ENCODE data around the gene BAIAP2L1. TPM values are rescaled to one million over a fixed set of nuclear protein-coding genes. Genes with fewer than 3 reads are reported as not detected.
"Not testable (repeated sequence)": the region's sequence is repeated elsewhere in the genome, so short reads cannot be mapped to it uniquely, and the experiment has no call there.

The BAIAP2L1 gene
- total RNA-seq, 1 experiment from 2014 or later = 63.8 TPM

DNA sequence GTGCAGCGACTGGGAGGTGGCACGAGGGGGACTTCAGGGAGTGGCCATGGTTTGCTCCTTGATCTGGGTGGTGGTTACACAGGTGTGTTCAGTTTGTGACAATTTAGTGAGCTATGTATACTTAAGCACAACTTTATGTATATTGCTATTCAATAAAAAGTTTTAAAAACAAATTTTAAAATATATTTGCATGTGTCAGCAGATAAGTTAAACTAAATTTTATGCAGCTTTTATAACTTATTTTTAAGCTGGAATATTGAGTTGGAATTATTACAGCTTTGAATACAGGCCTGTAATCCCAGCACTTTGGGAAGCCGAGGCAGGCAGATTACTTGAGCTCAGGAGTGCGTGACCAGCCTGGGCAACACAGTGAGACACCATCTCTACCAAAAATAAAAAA is 5.4 kb downstream of the BAIAP2L1 start:
- H3K27me3 Mint-ChIP-seq (ENCODE audit: unreplicated experiment) = no peaks in the 10 kb centered on the region
- no peaks in the 10 kb centered on the region for H3K9me3 Mint-ChIP-seq (ENCODE audit: low read depth, unreplicated experiment)
- peaks cover 40% of the 10 kb centered on the region for H3K36me3 Mint-ChIP-seq (ENCODE audit: insufficient read depth, unreplicated experiment)
- H3K27ac Mint-ChIP-seq (ENCODE audit: unreplicated experiment) = no peak overlapping the region
- CTCF ChIA-PET = interaction anchor here (0.7 to 0.8 kb wide), 2 partner anchors 12 to 420 kb away, joined by 3 to 4 read pairs; no protein-coding TSS in a partner anchor
- BruUV-seq (replicated peaks) = no TSS peak
- H3K4me3 Mint-ChIP-seq (ENCODE audit: low read depth, unreplicated experiment) = no peak overlapping the region
- H3K4me1 Mint-ChIP-seq (ENCODE audit: low read depth, unreplicated experiment) = peaks cover 16% of the 10 kb centered on the region
- intact Hi-C loops (cut with micrococcal nuclease; ENCODE audit: unreplicated experiment) = loop anchor here (5.0 kb wide), 1 partner anchor 33 kb away; no protein-coding TSS in a partner anchor
- TF ChIP-seq, protein P1, sequence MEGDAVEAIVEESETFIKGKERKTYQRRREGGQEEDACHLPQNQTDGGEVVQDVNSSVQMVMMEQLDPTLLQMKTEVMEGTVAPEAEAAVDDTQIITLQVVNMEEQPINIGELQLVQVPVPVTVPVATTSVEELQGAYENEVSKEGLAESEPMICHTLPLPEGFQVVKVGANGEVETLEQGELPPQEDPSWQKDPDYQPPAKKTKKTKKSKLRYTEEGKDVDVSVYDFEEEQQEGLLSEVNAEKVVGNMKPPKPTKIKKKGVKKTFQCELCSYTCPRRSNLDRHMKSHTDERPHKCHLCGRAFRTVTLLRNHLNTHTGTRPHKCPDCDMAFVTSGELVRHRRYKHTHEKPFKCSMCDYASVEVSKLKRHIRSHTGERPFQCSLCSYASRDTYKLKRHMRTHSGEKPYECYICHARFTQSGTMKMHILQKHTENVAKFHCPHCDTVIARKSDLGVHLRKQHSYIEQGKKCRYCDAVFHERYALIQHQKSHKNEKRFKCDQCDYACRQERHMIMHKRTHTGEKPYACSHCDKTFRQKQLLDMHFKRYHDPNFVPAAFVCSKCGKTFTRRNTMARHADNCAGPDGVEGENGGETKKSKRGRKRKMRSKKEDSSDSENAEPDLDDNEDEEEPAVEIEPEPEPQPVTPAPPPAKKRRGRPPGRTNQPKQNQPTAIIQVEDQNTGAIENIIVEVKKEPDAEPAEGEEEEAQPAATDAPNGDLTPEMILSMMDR (IDR thresholded peaks at IDR 0.05; ENCODE audit: unreplicated experiment) = no peak
- DNase-seq = no peak

DNA sequence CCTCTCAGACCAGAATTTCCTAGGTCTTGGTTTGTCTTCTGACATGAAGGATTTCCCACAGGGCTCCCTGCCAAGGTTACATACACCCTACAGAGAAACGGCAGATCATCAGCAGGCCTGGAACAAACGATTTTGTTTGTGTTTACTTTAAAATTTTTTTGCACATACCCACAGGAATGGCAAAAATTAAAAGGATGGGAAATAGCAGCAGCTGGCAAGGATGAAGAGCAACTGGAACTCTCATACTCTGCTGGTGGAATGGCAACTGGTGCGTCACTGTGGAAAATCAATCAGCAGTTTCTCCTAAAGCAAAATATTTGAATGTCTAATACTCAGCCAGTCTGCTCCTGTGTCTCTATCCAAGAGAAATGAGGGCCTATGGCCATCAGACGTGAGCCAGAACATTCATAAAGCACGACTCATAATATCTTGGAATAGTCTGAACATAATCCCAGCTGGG is 6.5 kb downstream of the BAIAP2L1 start:
- Mint-ChIP-seq H3K36me3 (ENCODE audit: insufficient read depth, unreplicated experiment) (peaks cover 29% of the 10 kb centered on the region), H3K9me3 (ENCODE audit: low read depth, unreplicated experiment) (no peaks in the 10 kb centered on the region), H3K27ac (ENCODE audit: unreplicated experiment) (no peak overlapping the region), H3K27me3 (ENCODE audit: unreplicated experiment) (no peaks in the 10 kb centered on the region), H3K4me1 (ENCODE audit: low read depth, unreplicated experiment) (peaks cover 16% of the 10 kb centered on the region), H3K4me3 (ENCODE audit: low read depth, unreplicated experiment) (no peak overlapping the region)
- TF ChIP-seq, protein P1 (IDR thresholded peaks at IDR 0.05; ENCODE audit: unreplicated experiment) = no peak
- no peak for DNase-seq
- BruUV-seq (replicated peaks) = no TSS peak
- CTCF ChIA-PET = no interaction called here
- intact Hi-C loops (cut with micrococcal nuclease; ENCODE audit: unreplicated experiment) = no loop called here

DNA sequence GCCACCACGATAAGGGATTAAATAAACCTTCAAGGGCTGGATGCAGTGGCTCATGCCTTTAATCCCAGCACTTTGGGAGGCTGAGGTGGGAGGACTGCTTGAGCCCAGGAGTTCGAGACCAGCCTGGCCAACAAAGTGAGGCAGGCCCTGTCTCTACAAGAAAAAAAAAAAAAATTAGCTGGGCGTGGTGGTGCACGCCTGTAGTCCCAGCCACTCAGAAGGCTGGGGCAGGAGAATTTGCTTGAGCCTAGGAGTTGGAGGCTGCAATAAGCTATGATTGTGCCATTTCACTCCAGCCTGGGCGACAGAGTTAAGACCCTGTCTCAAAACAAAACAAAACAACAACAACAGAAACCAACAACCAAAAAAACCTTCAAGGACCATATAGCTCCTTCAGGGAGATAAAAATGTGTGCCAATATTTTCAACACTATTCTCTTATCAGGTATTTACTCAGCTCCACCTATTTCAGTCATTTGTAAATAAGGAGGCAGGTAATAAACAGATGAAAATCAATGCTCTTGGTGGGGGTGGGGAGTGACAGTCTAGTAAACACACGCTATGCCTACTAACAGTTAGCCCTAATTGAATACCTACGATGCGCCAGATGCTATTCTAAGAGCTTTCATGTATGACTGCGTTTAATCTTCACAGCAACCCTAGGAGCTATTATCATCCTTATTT is 13.2 kb downstream of the BAIAP2L1 start:
- no peaks in the 10 kb centered on the region for H3K4me1 Mint-ChIP-seq (ENCODE audit: low read depth, unreplicated experiment)
- peaks cover 17% of the 10 kb centered on the region for H3K36me3 Mint-ChIP-seq (ENCODE audit: insufficient read depth, unreplicated experiment)
- no TSS peak for BruUV-seq (replicated peaks)
- DNase-seq = no peak
- no peaks in the 10 kb centered on the region for H3K9me3 Mint-ChIP-seq (ENCODE audit: low read depth, unreplicated experiment)
- H3K4me3 Mint-ChIP-seq (ENCODE audit: low read depth, unreplicated experiment) = no peak overlapping the region
- CTCF ChIA-PET = interaction anchor here (0.6 to 0.8 kb wide), 4 partner anchors 14 to 598 kb away, joined by 3 to 5 read pairs (median 4); partner anchors contain the start of gene BAIAP2L1
- TF ChIP-seq, protein P1 (IDR thresholded peaks at IDR 0.05; ENCODE audit: unreplicated experiment) = no peak
- H3K27me3 Mint-ChIP-seq (ENCODE audit: unreplicated experiment) = no peaks in the 10 kb centered on the region
- intact Hi-C loops (cut with micrococcal nuclease; ENCODE audit: unreplicated experiment) = no loop called here
- H3K27ac Mint-ChIP-seq (ENCODE audit: unreplicated experiment) = no peak overlapping the region

DNA sequence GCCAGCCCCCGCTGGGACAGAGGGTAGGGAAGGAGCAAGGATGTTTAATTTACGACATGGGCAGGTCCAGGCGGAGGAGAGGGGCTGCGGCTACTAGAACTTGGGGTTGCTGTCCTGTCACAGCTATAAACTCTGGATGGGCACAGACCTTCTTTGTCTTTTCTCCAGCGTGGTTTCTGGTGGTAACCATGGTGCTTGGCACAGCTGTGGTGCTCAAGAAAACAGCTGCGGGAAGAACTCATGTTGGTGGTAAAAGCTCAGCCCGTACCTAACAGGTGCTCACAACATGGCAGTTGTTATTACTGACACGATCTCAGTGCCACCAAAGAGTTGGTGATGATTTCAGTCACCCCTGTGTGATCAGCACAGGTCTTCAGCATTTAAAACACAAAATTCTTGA is 13.8 kb downstream of the BAIAP2L1 start:
- H3K4me3 Mint-ChIP-seq (ENCODE audit: low read depth, unreplicated experiment) = no peak overlapping the region
- intact Hi-C loops (cut with micrococcal nuclease; ENCODE audit: unreplicated experiment) = no loop called here
- TF ChIP-seq, protein P1 (IDR thresholded peaks at IDR 0.05; ENCODE audit: unreplicated experiment) = no peak
- no TSS peak for BruUV-seq (replicated peaks)
- H3K4me1 Mint-ChIP-seq (ENCODE audit: low read depth, unreplicated experiment) = no peaks in the 10 kb centered on the region
- H3K36me3 Mint-ChIP-seq (ENCODE audit: insufficient read depth, unreplicated experiment) = peaks cover 17% of the 10 kb centered on the region
- H3K27me3 Mint-ChIP-seq (ENCODE audit: unreplicated experiment) = no peaks in the 10 kb centered on the region
- no peak overlapping the region for H3K27ac Mint-ChIP-seq (ENCODE audit: unreplicated experiment)
- no peaks in the 10 kb centered on the region for H3K9me3 Mint-ChIP-seq (ENCODE audit: low read depth, unreplicated experiment)
- DNase-seq = no peak
- CTCF ChIA-PET = no interaction called here

DNA sequence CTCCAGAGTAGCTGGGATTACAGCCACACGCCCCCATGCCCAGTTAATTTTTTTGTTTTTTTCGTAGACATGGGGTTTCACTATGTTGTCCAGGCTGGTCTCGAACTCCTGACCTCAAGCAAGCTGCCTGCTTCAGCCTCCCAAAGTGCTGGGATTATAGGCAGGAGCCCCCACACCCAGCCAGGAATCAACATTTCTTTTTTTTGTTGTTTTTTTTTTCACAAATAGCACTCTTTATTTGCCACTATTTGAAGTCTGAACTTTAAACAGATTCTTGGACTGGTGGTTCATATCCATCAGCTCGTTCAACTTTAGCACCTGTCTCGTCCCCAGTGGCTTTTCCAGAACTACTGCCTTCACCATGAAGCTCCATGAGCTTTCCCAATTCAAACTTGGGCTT is 15.4 kb downstream of the BAIAP2L1 start:
- not testable (repeated sequence) for H3K4me3 Mint-ChIP-seq (ENCODE audit: low read depth, unreplicated experiment); DNase-seq; H3K9me3 Mint-ChIP-seq (ENCODE audit: low read depth, unreplicated experiment); H3K27me3 Mint-ChIP-seq (ENCODE audit: unreplicated experiment); H3K27ac Mint-ChIP-seq (ENCODE audit: unreplicated experiment); H3K36me3 Mint-ChIP-seq (ENCODE audit: insufficient read depth, unreplicated experiment); H3K4me1 Mint-ChIP-seq (ENCODE audit: low read depth, unreplicated experiment)
- TSS peak; percentile 53 for BruUV-seq (replicated peaks)
- CTCF ChIA-PET = interaction anchor here (0.7 kb wide), 1 partner anchor 42 kb away, joined by 4 read pairs; no protein-coding TSS in a partner anchor
- intact Hi-C loops (cut with micrococcal nuclease; ENCODE audit: unreplicated experiment) = loop anchor here (2.0 kb wide), 1 partner anchor 31 kb away; no protein-coding TSS in a partner anchor

Data from Calu3 (cell line).